H9 (cell line): ENCODE measurements around the gene UNC93A. TPM values are rescaled to one million over a fixed set of nuclear protein-coding genes. Genes with fewer than 3 reads are reported as not detected.
"Not testable (repeated sequence)": the region's sequence is repeated elsewhere in the genome, so short reads cannot be mapped to it uniquely, and the experiment has no call there.

ENCODE experiments used
- DNase-seq: peaks from one replicate; pipeline ENCODE4 v3.0.0-alpha.2; 2017
- H2AFZ ChIP-seq: one replicate; pipeline ENCODE4 v1.6.1; 2013; ENCODE audit warnings: mild to moderate bottlenecking, low read length, control low read depth, moderate library complexity
- H2AK5ac ChIP-seq: 2 replicates; pipeline ENCODE4 v1.6.1; 2013; ENCODE audit warnings: low read length, control low read depth, mixed read lengths; ENCODE audit not compliant: insufficient read length
- H2BK120ac ChIP-seq: one replicate; pipeline ENCODE4 v1.6.1; 2013; ENCODE audit warnings: low read depth, mild to moderate bottlenecking, low read length, control low read depth, inconsistent platforms; ENCODE audit not compliant: poor library complexity, severe bottlenecking
- H2BK12ac ChIP-seq: 2 replicates; pipeline ENCODE4 v1.6.1; 2013; ENCODE audit warnings: low read length, control low read depth, mixed read lengths, low read depth; ENCODE audit not compliant: insufficient read length
- H2BK15ac ChIP-seq: 2 replicates; pipeline ENCODE4 v1.6.1; 2013; ENCODE audit warnings: low read depth, low read length, control low read depth
- H2BK20ac ChIP-seq: one replicate; pipeline ENCODE4 v1.6.1; 2013; ENCODE audit warnings: low read depth, mild to moderate bottlenecking, low read length, control low read depth, inconsistent platforms; ENCODE audit not compliant: poor library complexity, severe bottlenecking
- H2BK5ac ChIP-seq: 2 replicates; pipeline ENCODE4 v1.6.1; 2013; ENCODE audit warnings: low read length, control low read depth, mixed read lengths; ENCODE audit not compliant: insufficient read length
- H3K14ac ChIP-seq: 2 replicates; pipeline ENCODE4 v1.6.1; 2013; ENCODE audit warnings: low read length, control low read depth; ENCODE audit not compliant: insufficient read depth
- H3K18ac ChIP-seq: 2 replicates; pipeline ENCODE4 v1.6.1; 2013; ENCODE audit warnings: low read depth, mild to moderate bottlenecking, mixed read lengths, low read length, control low read depth; ENCODE audit not compliant: insufficient read length
- H3K23ac ChIP-seq: 2 replicates; pipeline ENCODE4 v1.6.1; 2013; ENCODE audit warnings: low read length, control low read depth, mixed read lengths, low read depth; ENCODE audit not compliant: insufficient read length
- H3K23me2 ChIP-seq: 2 replicates; pipeline ENCODE4 v1.6.1; 2013; ENCODE audit warnings: low read depth, mild to moderate bottlenecking, mixed read lengths, low read length, control low read depth; ENCODE audit not compliant: insufficient read length, poor library complexity, severe bottlenecking
- H3K27ac ChIP-seq: 2 replicates; pipeline ENCODE4 v1.5.1; 2013; ENCODE audit warnings: low read length, control low read depth, mixed read lengths, low read depth; ENCODE audit not compliant: insufficient read length
- H3K27me3 ChIP-seq: 2 replicates; pipeline ENCODE4 v1.6.1; 2013; ENCODE audit warnings: low read length, control low read depth, inconsistent platforms; ENCODE audit not compliant: insufficient read depth
- H3K4ac ChIP-seq: 2 replicates; pipeline ENCODE4 v1.6.1; 2013; ENCODE audit warnings: low read depth, mild to moderate bottlenecking, control low read depth, inconsistent platforms, low read length, moderate library complexity
- H3K4me1 ChIP-seq: 2 replicates; pipeline ENCODE4 v1.6.1; 2013; ENCODE audit warnings: low read length, control low read depth, inconsistent platforms; ENCODE audit not compliant: insufficient read depth
- H3K4me2 ChIP-seq: 2 replicates; pipeline ENCODE4 v1.6.1; 2013; ENCODE audit warnings: low read length, control low read depth, mixed read lengths; ENCODE audit not compliant: insufficient read length, insufficient read depth
- H3K56ac ChIP-seq: 2 replicates; pipeline ENCODE4 v1.6.1; 2013; ENCODE audit warnings: low read depth, mild to moderate bottlenecking, mixed read lengths, low read length, control low read depth; ENCODE audit not compliant: insufficient read length
- H3K79me1 ChIP-seq: 2 replicates; pipeline ENCODE4 v1.6.1; 2013; ENCODE audit warnings: low read depth, mild to moderate bottlenecking, moderate library complexity, low read length, control low read depth, inconsistent platforms; ENCODE audit not compliant: insufficient read depth, poor library complexity, severe bottlenecking
- H3K79me2 ChIP-seq: 2 replicates; pipeline ENCODE4 v1.6.1; 2013; ENCODE audit warnings: low read length, control low read depth, inconsistent platforms; ENCODE audit not compliant: insufficient read depth
- H3K9ac ChIP-seq: 2 replicates; pipeline ENCODE4 v1.6.1; 2013; ENCODE audit warnings: low read length, control low read depth, mixed read lengths; ENCODE audit not compliant: insufficient read length; ENCODE audit errors: extremely low read depth
- H3K9me3 ChIP-seq: one replicate; pipeline ENCODE4 v1.6.1; 2013; ENCODE audit warnings: low read depth, low read length, inconsistent platforms; ENCODE audit not compliant: control insufficient read depth
- H3T11ph ChIP-seq: one replicate; pipeline ENCODE4 v1.6.1; 2013; ENCODE audit warnings: mild to moderate bottlenecking, low read length, control low read depth, inconsistent platforms
- H4K20me1 ChIP-seq: one replicate; pipeline ENCODE4 v1.6.1; 2013; ENCODE audit not compliant: control insufficient read depth, insufficient read length, insufficient read depth
- H4K5ac ChIP-seq: 2 replicates; pipeline ENCODE4 v1.6.1; 2013; ENCODE audit warnings: low read depth, mild to moderate bottlenecking, mixed read lengths, low read length, control low read depth; ENCODE audit not compliant: insufficient read length
- H4K8ac ChIP-seq: replicated peaks from 2 replicates; pipeline ENCODE4 v1.6.1; 2013; ENCODE audit warnings: low read length, control low read depth, mixed read lengths, low read depth; ENCODE audit not compliant: insufficient read length
- H4K91ac ChIP-seq: 2 replicates; pipeline ENCODE4 v1.6.1; 2013; ENCODE audit warnings: low read depth, mild to moderate bottlenecking, moderate library complexity, mixed read lengths, low read length, control low read depth; ENCODE audit not compliant: insufficient read length
- H3K27ac Mint-ChIP-seq, 3 experiments: 2 replicates in 2 of 3; 3 replicates in 1 of 3; pipeline ENCODE4 v1.8.0; 2020 to 2021; ENCODE audit warnings: mixed read lengths in 3 of 3, mild to moderate bottlenecking in 1 of 3, moderate library complexity in 1 of 3
- H3K27me3 Mint-ChIP-seq: 2 replicates; pipeline ENCODE4 v1.8.0; 2021; ENCODE audit warnings: low read depth, mild to moderate bottlenecking, moderate library complexity, mixed read lengths
- H3K36me3 Mint-ChIP-seq, 3 experiments: 2 replicates in 2 of 3; 3 replicates in 1 of 3; pipeline ENCODE4 v1.8.0; 2020 to 2021; ENCODE audit warnings: low read depth in 3 of 3, mixed read lengths in 3 of 3; ENCODE audit not compliant: insufficient read depth in 1 of 3
- H3K4me1 Mint-ChIP-seq, 2 experiments: 2 replicates each; pipeline ENCODE4 v1.8.0; 2020; ENCODE audit warnings: mixed read lengths in 2 of 2
- H3K4me3 Mint-ChIP-seq, 2 experiments: 2 replicates in 1 of 2; 3 replicates in 1 of 2; pipeline ENCODE4 v1.8.0; 2020 to 2021; ENCODE audit warnings: mild to moderate bottlenecking in 2 of 2, mixed read lengths in 2 of 2, moderate library complexity in 1 of 2
- H3K9me3 Mint-ChIP-seq, 2 experiments: 2 replicates in 1 of 2; 3 replicates in 1 of 2; pipeline ENCODE4 v1.8.0; 2020; ENCODE audit warnings: mild to moderate bottlenecking in 2 of 2, mixed read lengths in 2 of 2, moderate library complexity in 1 of 2
- WGBS: extraction: QIAGEN DNeasy Blood & Tissue Kit; methylation state at CpG from one replicate; pipeline ENCODE4 v1.1.7; 2013; ENCODE audit warnings: missing lambda C conversion rate, low lambda C conversion rate, mixed read lengths; ENCODE audit not compliant: insufficient read length; ENCODE audit errors: extremely low coverage; 5-methylcytosine and 5-hydroxymethylcytosine counted together
- long read RNA-seq: library from polyadenylated mRNA; unstranded; transcript quantifications from one replicate; pipeline ENCODE4 v2.0.0, GENCODE V29; 2020
- total RNA-seq: library from RNA; stranded (reverse); gene quantifications from 2 replicates; pipeline ENCODE4 v1.2.1, GENCODE V29; 2021
- TF ChIP-seq, protein P1 (sequence below): fragments of 200-600 bp; sonication (generic); conservative IDR thresholded peaks from 3 replicates; pipeline ENCODE4 v1.8.0; 2021; ENCODE audit warnings: antibody characterized with exemption, mild to moderate bottlenecking

UNC93A gene
- total RNA-seq = 0.70 and 0.94 TPM in 2 replicates
- long read RNA-seq, partial matches to known transcripts = 0 of 3 reads
- long read RNA-seq, other reads (novel, unspliced or antisense) = 3 of 3 reads

DNA sequence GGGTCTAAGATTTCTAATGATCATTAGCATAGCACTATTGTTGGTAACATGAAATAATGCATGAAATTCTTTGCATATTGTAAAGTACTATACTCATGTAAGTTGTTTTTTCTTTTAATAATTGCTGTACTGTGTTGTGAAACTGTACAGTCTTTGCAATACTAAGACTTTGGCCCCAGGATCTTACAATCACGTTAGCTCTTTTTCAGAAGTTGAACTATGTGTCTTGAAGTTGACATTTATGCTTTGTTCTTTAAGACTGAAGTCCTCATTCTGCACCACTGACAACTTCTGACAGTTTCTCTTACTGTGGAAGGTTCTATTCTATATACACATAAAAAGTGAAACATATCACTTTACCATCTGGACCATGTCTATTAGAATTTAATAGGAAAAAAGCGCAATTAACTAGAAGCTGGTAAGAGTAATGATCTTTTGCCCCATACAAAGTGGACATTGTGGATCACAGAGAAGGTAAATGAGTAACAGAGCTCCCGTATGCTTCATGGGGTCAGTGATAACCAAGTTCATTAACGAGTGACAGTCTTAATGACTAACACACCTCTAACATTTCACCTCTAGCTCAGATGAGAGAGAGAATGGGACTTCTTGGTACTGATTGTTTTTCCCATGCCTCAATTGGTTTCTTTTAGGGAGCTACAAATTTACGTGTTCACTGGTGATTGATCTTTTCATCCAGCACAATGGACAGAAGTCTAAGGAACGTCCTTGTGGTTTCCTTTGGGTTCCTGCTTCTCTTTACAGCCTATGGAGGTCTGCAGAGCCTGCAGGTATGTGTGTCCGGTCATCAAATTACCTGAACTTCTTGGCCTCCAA is at the start of gene UNC93A:
Gene UNC93A, plus strand, starts transcription at position 530 of the 837 bp plus-strand sequence. Its CDS starts 175 bp downstream, at position 705.
- no peaks in the 10 kb centered on the region for H3K79me1 ChIP-seq
- no peaks in the 10 kb centered on the region for H3K79me2 ChIP-seq
- H3K4me2 ChIP-seq = no peak within 1 kb of the TSS
- WGBS = no CpG with 5 or more reads among the region's 7 CpGs
- no peak within 1 kb of the TSS for H2BK5ac ChIP-seq
- H3K56ac ChIP-seq = no peak within 1 kb of the TSS
- no peak for DNase-seq
- no peak within 1 kb of the TSS for H2BK15ac ChIP-seq
- Mint-ChIP-seq H3K9me3 (peaks cover 0 to 2% of the 10 kb centered on the region in 2 experiments; a peak in 2 of 5 replicates), H3K27ac (no peak within 1 kb of the TSS), H3K4me1 (peaks cover 18 to 28% of the 10 kb centered on the region in 2 experiments), H3K4me3 (no peak within 1 kb of the TSS), H3K27me3 (peaks cover 12% of the 10 kb centered on the region), H3K36me3 (peaks cover 0 to 3% (median 3%) of the 10 kb centered on the region in 3 experiments; a peak in 3 of 7 replicates)
- no peak within 1 kb of the TSS for H4K5ac ChIP-seq
- no peaks in the 10 kb centered on the region for H3K23me2 ChIP-seq
- H2BK12ac ChIP-seq = no peak within 1 kb of the TSS
- H3K4me1 ChIP-seq = peaks cover 3% of the 10 kb centered on the region; the same call in 1 of the 2 replicates
- no peaks in the 10 kb centered on the region for H4K20me1 ChIP-seq
- H3K9me3 ChIP-seq = no peaks in the 10 kb centered on the region
- no peak within 1 kb of the TSS for H3K27ac ChIP-seq
- H3K18ac ChIP-seq = no peak within 1 kb of the TSS
- TF ChIP-seq, protein P1, sequence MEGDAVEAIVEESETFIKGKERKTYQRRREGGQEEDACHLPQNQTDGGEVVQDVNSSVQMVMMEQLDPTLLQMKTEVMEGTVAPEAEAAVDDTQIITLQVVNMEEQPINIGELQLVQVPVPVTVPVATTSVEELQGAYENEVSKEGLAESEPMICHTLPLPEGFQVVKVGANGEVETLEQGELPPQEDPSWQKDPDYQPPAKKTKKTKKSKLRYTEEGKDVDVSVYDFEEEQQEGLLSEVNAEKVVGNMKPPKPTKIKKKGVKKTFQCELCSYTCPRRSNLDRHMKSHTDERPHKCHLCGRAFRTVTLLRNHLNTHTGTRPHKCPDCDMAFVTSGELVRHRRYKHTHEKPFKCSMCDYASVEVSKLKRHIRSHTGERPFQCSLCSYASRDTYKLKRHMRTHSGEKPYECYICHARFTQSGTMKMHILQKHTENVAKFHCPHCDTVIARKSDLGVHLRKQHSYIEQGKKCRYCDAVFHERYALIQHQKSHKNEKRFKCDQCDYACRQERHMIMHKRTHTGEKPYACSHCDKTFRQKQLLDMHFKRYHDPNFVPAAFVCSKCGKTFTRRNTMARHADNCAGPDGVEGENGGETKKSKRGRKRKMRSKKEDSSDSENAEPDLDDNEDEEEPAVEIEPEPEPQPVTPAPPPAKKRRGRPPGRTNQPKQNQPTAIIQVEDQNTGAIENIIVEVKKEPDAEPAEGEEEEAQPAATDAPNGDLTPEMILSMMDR = no peak
- H3K14ac ChIP-seq = no peak within 1 kb of the TSS
- no peak within 1 kb of the TSS for H2BK20ac ChIP-seq
- H2AK5ac ChIP-seq = no peak within 1 kb of the TSS
- no peak within 1 kb of the TSS for H3K9ac ChIP-seq
- H2BK120ac ChIP-seq = no peak within 1 kb of the TSS
- no peak within 1 kb of the TSS for H3K23ac ChIP-seq
- no peak within 1 kb of the TSS for H3K4ac ChIP-seq
- H4K91ac ChIP-seq = no peak within 1 kb of the TSS
- H3T11ph ChIP-seq = no peak within 1 kb of the TSS
- H4K8ac ChIP-seq = no peak within 1 kb of the TSS
- H2AFZ ChIP-seq = no peak within 1 kb of the TSS
- no peaks in the 10 kb centered on the region for H3K27me3 ChIP-seq

DNA sequence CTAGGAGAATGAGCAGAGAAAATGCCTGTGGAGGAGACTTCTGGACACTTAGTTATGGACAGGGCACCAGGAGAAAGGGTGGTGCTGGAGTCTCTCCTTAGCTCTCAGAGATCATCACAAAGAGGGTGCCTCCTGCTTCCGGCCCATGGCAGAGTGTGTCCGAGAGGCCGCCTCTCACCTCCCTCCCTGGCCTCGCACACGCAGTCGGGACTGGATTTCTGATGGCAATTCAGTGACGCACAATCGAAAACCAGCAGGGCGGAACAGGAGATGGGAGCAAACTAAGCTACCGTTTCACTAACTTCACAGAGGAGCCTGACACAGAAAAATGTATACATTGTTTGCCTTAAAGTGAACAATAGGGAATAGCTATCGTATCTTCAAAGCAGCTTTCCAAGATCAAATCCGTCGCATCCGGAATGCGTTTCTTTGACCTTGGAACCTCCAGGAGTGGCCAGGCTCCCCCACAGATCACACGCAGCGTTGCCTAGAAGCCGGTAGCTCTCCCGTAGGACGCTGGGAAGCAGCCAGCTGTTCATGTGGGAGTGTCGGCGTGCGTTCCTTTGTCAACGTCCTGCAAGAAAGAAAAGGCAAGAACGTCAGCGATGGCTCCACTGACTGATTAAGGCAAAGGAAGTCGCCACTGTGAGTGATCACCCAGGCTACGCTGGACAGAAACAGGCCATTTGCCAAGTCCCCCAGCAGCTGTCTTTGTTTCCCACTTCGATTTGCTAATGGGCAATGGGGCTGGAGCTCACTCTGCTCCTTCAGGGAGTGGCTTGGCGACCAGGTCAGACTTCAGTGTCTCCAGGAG is 49.6 kb upstream of the UNC93A start:
- Mint-ChIP-seq H3K36me3 (peaks cover 31 to 55% (median 43%) of the 10 kb centered on the region in 3 experiments), H3K27ac (peak overlapping the region in 1 of 3 experiments; percentile 39; a peak in 1 of 7 replicates), H3K4me1 (peaks cover 69 to 83% of the 10 kb centered on the region in 2 experiments)
- not testable (repeated sequence) for H2BK5ac ChIP-seq, H3K79me1 ChIP-seq, H4K5ac ChIP-seq, H3K14ac ChIP-seq, H4K8ac ChIP-seq, H2AFZ ChIP-seq, H3K23me2 ChIP-seq, H3K18ac ChIP-seq, DNase-seq, H3K56ac ChIP-seq, H3K4ac ChIP-seq, H4K20me1 ChIP-seq, H2BK15ac ChIP-seq, H2BK20ac ChIP-seq, H3K9ac ChIP-seq, H3K27ac ChIP-seq, H2AK5ac ChIP-seq, H3K27me3 ChIP-seq, H3K4me3 Mint-ChIP-seq, H3T11ph ChIP-seq, H3K27me3 Mint-ChIP-seq, H3K79me2 ChIP-seq, H3K9me3 Mint-ChIP-seq, H2BK12ac ChIP-seq, H3K4me2 ChIP-seq, H3K9me3 ChIP-seq, H3K23ac ChIP-seq, H2BK120ac ChIP-seq
- Histone ChIP-seq H4K91ac (peak overlapping the region; percentile 24), H3K4me1 (peaks cover 15% of the 10 kb centered on the region; the same call in 1 of the 2 replicates)
- no CpG with 5 or more reads among the region's 30 CpGs for WGBS
